NOMO-1 treated with DMSO at 0.1 percent for 48 hours (cell line): ENCODE results near the gene ZNF22.

Source experiments
- DNase-seq: peaks from one replicate; lab custom pipeline; 2025; ENCODE audit not compliant: unreplicated experiment; lab: John Stamatoyannopoulos, UW

The ZNF22 gene

GRCh38 chr10:45000752-45001380, at the start of gene ZNF22:
Gene ZNF22 (plus strand): TSS chr10:45000923. CDS start chr10:45003369, 2,446 bp downstream.
- peak; percentile 77 for DNase-seq

DNA sequence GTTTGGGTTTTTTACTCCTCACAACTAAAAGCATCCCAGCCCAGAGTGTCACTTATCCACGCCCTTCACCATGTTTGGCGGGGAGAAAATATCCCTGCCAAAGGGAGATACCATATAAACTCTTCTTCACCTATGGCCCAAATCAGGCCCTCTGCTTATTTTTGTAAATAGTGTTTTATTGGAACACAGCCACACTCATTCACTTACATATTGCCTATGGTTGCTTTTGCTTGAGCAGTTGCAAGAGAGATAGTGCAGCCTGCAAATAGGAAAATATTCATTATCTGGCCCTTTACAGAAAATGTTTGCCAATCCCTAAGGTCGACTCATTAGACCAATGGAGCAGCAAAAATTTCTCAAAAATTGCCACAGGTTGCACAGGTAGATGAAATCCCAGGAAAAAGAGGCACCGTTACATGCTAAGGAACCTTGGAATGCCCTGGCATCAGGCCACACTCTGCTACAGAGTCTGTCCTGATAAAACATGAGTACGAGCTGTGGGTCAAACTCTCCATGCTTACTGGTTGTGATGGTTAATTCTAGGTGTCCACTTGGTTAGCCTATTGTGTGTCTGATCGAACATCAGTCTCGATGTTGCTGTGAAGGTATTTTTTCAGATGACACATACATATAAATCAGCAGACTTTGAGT, 49.0 kb upstream of the ZNF22 start:
- no peak for DNase-seq

- DNase-seq = no peak
Observed at GRCh38 chr10:44952779-44953231, 47.9 kb upstream of the ZNF22 start.

DNA sequence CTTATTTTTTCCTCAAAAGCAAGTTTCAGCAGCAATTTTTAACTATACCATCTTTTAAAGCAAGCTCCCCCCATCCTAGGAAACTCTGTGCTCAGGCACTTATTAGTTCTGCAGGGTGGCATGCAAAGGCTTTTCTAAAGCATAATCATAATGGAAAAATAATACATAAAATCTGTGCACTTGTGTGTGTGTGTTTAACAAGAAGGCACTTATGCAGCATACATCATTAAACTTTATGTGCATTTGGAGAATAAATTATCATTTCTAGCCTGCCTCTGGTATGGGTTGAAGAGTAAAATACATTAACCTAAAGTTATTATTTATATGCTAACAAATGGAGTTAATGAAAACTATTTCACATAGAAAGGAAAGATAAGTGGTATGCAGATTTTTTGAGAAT, 46.7 kb upstream of the ZNF22 start:
- no peak for DNase-seq

- DNase-seq = no peak
Observed at GRCh38 chr10:44954962-44955361, 45.8 kb upstream of the ZNF22 start.

- no peak for DNase-seq
Observed at GRCh38 chr10:44955413-44956070, 45.2 kb upstream of the ZNF22 start.

DNA sequence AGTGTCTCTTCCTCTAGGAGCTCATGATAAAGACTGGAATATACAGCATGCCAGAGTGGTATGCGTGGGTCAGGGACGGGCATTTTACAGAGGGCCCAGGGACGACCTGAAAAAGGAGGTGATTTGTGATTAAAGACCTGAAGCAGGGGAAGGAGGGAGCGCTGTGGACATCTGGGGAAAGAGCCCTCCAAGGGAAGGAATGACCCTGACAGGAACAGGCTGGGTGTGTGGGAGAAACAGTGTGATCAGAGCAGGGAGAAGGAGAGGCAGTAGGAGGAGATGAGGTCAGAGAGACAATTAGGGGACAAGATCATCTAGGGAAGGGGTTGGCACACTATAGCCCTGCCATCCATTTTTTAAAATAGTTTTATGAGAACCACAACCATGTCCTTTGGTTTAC, 44.5 kb upstream of the ZNF22 start:
- no peak for DNase-seq

- DNase-seq = no peak
Observed at GRCh38 chr10:44956717-44957706, 43.7 kb upstream of the ZNF22 start.

GRCh38 chr10:44958196-44958897, 42.4 kb upstream of the ZNF22 start:
- DNase-seq = no peak

- DNase-seq = no peak
Observed at GRCh38 chr10:44958898-44959246, 41.9 kb upstream of the ZNF22 start.

DNA sequence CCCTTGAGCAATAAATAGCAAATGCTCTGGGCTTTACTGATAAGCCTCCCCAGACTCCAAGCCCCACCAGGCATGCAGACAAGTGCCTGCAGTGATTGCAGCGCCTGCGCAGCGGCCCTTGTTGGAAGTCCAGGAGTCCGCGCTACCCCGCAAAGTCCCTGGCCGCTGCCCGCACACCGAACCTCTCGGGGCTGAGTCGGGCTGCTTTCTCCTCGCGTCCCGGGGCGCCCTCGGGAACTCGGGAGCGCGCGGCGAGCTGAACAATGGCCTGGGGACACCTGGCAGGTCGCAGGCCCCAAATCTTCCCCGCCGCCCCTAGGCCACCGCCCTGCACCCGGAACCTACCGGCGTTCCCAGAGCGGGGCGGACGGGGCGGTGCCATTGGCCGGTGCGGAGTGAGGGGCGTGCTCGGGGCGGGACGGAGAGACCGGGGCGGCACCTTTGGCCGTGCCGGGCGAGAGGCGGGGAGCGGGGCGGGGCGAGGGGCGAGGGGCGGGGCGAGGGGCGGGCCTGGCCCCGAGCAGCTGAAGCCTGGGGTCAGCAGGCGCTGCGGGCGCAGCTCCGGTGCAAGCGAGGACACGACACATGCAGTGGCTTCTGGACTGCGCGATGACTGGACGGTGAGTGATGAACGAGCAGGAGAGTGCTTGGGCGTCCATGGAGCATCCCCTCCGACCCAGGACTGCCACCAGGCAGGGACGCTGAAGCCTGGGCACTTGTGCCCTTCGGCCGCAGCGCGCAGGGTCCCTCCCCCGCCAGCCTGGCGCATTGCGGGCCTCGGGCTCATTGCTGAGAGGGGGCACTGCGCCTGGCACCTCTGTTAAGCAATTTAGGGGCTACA, 41.3 kb upstream of the ZNF22 start, which contains the start of gene RASSF4:
TSS of gene RASSF4 (plus strand) at position 556 of the 841 bp plus-strand sequence. CDS start 10,401 bp downstream, outside the sequence.
- peak; percentile 82 for DNase-seq

DNA sequence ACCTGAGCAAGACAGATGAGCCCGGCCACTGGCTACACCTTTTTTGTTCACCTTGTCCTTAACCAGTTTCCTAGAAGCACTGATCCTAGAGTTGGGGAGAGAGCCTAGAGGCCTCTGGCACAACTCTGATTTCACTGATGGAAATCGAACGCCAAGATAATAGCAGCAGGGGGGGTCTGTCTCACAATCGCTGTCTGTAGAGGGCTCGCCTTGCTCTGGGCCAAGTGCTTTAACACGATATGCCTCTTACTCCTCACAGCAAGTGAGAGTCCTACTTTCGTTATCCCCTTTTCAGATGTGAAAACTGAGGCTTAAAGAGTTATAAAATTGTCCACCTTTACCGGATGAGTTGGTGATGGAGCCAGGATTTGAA, 40.6 kb upstream of the ZNF22 start:
- DNase-seq = no peak

DNA sequence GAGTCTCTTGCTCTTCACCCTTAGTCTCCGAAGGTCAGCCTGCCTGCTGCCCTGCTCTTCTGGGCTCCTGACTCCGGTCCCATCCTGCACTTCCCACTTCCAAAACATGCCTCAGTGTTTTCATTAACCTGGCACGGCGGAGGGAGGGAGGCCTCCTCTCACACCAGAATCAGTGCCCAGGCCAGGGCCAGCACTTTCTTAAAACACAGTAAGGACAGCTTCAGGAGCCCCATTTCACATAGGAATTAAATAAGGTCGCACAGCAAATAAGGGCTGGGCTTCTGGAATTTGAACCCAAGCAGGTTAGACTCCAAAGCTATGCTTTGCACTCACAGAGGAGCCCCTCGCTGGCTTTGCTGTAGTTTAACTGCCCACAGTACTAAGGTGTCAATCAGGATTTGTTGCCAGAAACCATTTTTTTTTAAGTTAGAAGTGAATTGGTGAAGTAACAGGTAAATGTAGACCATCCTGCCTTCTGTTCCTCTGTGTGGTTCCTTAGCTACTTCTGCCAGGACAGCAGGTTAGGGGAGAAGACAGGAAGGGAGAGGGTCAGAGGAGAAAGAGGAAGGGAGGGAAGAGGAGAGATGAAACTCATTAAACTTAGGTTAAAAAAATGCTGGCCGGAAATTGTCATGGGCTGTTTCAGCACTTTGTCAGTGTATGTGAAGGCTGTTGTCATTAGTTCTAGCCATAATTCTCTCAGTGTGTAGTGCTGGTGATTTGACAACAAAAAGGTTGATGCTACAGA, 40.1 kb upstream of the ZNF22 start:
- DNase-seq = peak; percentile 42

- DNase-seq = no peak
Observed at GRCh38 chr10:44961230-44961571, 39.5 kb upstream of the ZNF22 start.

- no peak for DNase-seq
Observed at GRCh38 chr10:44961931-44962750, 38.6 kb upstream of the ZNF22 start.

DNA sequence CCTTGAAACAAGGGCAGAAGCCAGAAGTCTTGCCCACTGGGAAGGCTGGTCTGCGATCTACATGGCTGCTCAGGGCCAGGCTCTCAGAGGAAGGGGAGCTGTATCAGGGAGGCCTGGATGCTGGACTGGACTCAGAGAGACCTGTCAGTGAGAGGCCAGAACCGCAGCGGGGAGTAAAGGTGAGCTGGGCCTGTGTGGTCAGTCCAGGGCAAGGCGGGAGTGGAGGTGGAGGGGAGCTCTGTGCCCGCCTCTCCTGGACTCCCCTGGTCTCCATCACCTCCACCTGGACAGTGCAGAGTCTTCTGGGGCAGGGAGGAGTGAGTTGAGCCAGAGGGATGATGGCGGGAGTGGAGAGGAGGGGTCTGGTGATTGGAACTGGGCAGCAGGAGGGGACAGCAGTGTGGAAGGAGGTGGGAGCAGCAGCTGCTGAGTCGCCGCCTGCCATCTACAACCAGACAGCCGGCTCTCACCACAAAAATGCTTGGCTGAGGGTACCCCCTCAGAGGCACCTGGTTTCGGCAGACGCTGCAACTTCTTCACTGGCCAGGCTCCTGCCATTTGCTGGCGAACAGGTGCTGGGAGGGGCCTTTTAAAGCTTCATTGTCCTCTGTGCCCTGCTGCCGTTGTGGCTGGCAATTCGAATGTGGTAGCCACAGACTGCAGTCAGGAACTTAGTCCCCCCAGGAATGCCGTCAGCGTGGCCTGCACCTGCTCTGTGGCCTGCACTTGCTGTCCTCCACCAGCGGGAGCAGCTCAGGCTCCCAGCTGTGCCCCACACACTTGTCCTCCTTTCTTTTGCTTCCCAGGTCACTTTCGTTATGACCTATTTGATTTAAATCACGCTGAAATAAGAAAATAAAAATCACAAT, 37.6 kb upstream of the ZNF22 start:
- no peak for DNase-seq
